HepG2 (cell line): ENCODE data around the gene DDR1. TPM values are rescaled to one million over a fixed set of nuclear protein-coding genes. Genes with fewer than 3 reads are reported as not detected.

Experiments used
- ATAC-seq: fragments of 200-7000 bp; cut with Tn5 transposase; 3 replicates; pipeline ENCODE4 v1.9.1; 2020; ENCODE audit warnings: mild to moderate bottlenecking, moderate library complexity
- BruUV-seq: library from RNA; stranded (reverse); fragments of 400-500 nt; replicated peaks from 2 replicates; lab custom pipeline; 2021; lab: Mats Ljungman, UMichigan
- CTCF ChIA-PET: fragments of 300-600 bp; formaldehyde crosslinking; extraction: SDS; loops from one replicate; lab custom pipeline; 2021; ENCODE audit warnings: low total read pairs, inconsistent platforms, low intra/inter-chr PET ratio; lab: Yijun Ruan, JAX
- POLR2A ChIA-PET: fragments of 350-600 bp; sonication (Branson Sonifier 250); formaldehyde crosslinking; loops from one replicate; lab custom pipeline; 2020; ENCODE audit warnings: antibody characterized with exemption, inconsistent platforms; lab: Yijun Ruan, JAX
- DNase-seq: peaks from one replicate; pipeline ENCODE4 v3.0.0-alpha.2; 2015; ENCODE audit warnings: low spot score
- FAIRE-seq: peaks from 3 replicates; lab custom pipeline; 2011; peaks lifted over from hg19 to GRCh38; lab: Jason Lieb, UNC
- H2AFZ ChIP-seq: one replicate; pipeline ENCODE4 v1.6.1; 2011; ENCODE audit warnings: low read length, inconsistent platforms
- H3K27ac ChIP-seq: fragments of 300-600 bp; 3 replicates; pipeline ENCODE4 v1.8.0; 2011; ENCODE audit warnings: mixed run types, mild to moderate bottlenecking, mixed read lengths, low read length, inconsistent platforms; ENCODE audit not compliant: insufficient read depth; ENCODE audit errors: extremely low read length
- H3K27me3 ChIP-seq, 2 experiments: fragments of 200-600 bp in 1 of 2; 2 replicates in 1 of 2; 3 replicates in 1 of 2; pipeline versions ENCODE4 v1.6.0 to v1.8.0; 2011; ENCODE audit warnings: low read length in 2 of 2, mild to moderate bottlenecking in 2 of 2, moderate library complexity in 2 of 2, inconsistent platforms in 1 of 2; ENCODE audit not compliant: insufficient read depth in 2 of 2, control insufficient read depth in 1 of 2
- H3K36me3 ChIP-seq, 2 experiments: fragments of 200-600 bp in 1 of 2; replicated peaks in 1 of 2; 2 replicates in 1 of 2; 3 replicates in 1 of 2; pipeline versions ENCODE4 v1.5.1 to v1.8.0; 2011; ENCODE audit warnings: low read length in 2 of 2, inconsistent platforms in 1 of 2; ENCODE audit not compliant: insufficient read depth in 2 of 2, control insufficient read depth in 1 of 2
- H3K4me1 ChIP-seq: 2 replicates; pipeline ENCODE4 v1.5.1; 2012; ENCODE audit warnings: low read length, inconsistent platforms; ENCODE audit not compliant: insufficient read depth
- H3K4me2 ChIP-seq: 2 replicates; pipeline ENCODE4 v1.6.0; 2011; ENCODE audit warnings: low read depth, low read length, inconsistent platforms
- H3K4me3 ChIP-seq, 3 experiments: fragments of 200-600 bp in 1 of 3; sonication (generic), shearing (Covaris generic) in 1 of 3; replicated peaks in 1 of 3; 2 replicates each; pipeline ENCODE4 v1.5.1; 2011 to 2016; ENCODE audit warnings: low read length in 3 of 3, inconsistent platforms in 2 of 3, low read depth in 2 of 3, mild to moderate bottlenecking in 2 of 3, control low read depth in 1 of 3, mixed read lengths in 1 of 3; ENCODE audit not compliant: insufficient read depth in 1 of 3
- H3K79me2 ChIP-seq: one replicate; pipeline ENCODE4 v1.6.1; 2011; ENCODE audit warnings: low read length, inconsistent platforms; ENCODE audit not compliant: insufficient read depth
- H3K9ac ChIP-seq: 2 replicates; pipeline ENCODE4 v1.6.0; 2011; ENCODE audit warnings: mild to moderate bottlenecking, low read depth, low read length, inconsistent platforms; ENCODE audit not compliant: insufficient read depth
- H3K9me3 ChIP-seq: 2 replicates; pipeline ENCODE4 v1.5.1; 2012; ENCODE audit warnings: mild to moderate bottlenecking, low read length
- H4K20me1 ChIP-seq: 2 replicates; pipeline ENCODE4 v1.6.0; 2011; ENCODE audit warnings: inconsistent platforms, mild to moderate bottlenecking, low read length, moderate library complexity; ENCODE audit not compliant: insufficient read depth
- CCAR2 ChIP-seq: fragments of 200-400 bp; formaldehyde crosslinking; optimal IDR thresholded peaks from 2 replicates; pipeline ENCODE3; 2018; ENCODE audit warnings: low read depth, mild to moderate bottlenecking, low read length, moderate library complexity
- HNF4G ChIP-seq, 2 experiments: sonication (generic) in 1 of 2; formaldehyde crosslinking in 1 of 2; IDR thresholded peaks; 2 replicates each; pipeline versions ENCODE4 v1.4.0 to v1.6.1; 2011 to 2020; ENCODE audit warnings: borderline replicate concordance in 2 of 2, low read depth in 2 of 2, mild to moderate bottlenecking in 2 of 2, low read length in 1 of 2, missing genetic modification reagents in 1 of 2, moderate library complexity in 1 of 2
- HNRNPL ChIP-seq: fragments of 200-400 bp; formaldehyde crosslinking; IDR thresholded peaks from 2 replicates; pipeline ENCODE4 v1.6.1; 2017; ENCODE audit warnings: mild to moderate bottlenecking, low read depth, low read length
- IKZF1 ChIP-seq: fragments of 450-650 bp; IDR thresholded peaks from 2 replicates; pipeline ENCODE4 v1.7.1; 2016
- JARID2 ChIP-seq: sonication (generic); formaldehyde crosslinking; IDR thresholded peaks from 2 replicates; pipeline ENCODE4 v1.8.1; 2023; ENCODE audit warnings: missing genetic modification reagents, inconsistent platforms; ENCODE audit not compliant: insufficient replicate concordance
- KDM1A ChIP-seq: IDR thresholded peaks from 2 replicates; pipeline ENCODE4 v1.6.1; 2016; ENCODE audit warnings: missing compliant biosample characterization
- MTA1 ChIP-seq: sonication (generic); formaldehyde crosslinking; IDR thresholded peaks from 2 replicates; pipeline ENCODE4 v1.4.0; 2020; ENCODE audit warnings: missing genetic modification reagents, mild to moderate bottlenecking, borderline replicate concordance
- STAT5B ChIP-seq: sonication (generic); formaldehyde crosslinking; IDR thresholded peaks from 2 replicates; pipeline ENCODE4 v1.4.0; 2020; ENCODE audit warnings: missing genetic modification reagents
- TOPORS ChIP-seq: sonication (generic); formaldehyde crosslinking; IDR thresholded peaks from 2 replicates; pipeline ENCODE4 v1.8.0; 2023; ENCODE audit warnings: mild to moderate bottlenecking, missing genetic modification reagents
- ZBTB2 ChIP-seq: sonication (generic); formaldehyde crosslinking; IDR thresholded peaks from 2 replicates; pipeline ENCODE4 v1.8.0; 2022; ENCODE audit warnings: low read depth, missing genetic modification reagents
- ZBTB33 ChIP-seq: sonication (generic); formaldehyde crosslinking; IDR thresholded peaks from 2 replicates; pipeline ENCODE4 v1.4.0; 2020; ENCODE audit warnings: missing genetic modification reagents
- ZNF282 ChIP-seq: fragments of 450-650 bp; IDR thresholded peaks from 2 replicates; pipeline ENCODE4 v1.6.1; 2018; ENCODE audit not compliant: partially characterized antibody
- ZNF30 ChIP-seq: sonication (generic); formaldehyde crosslinking; IDR thresholded peaks from 2 replicates; pipeline ENCODE4 v1.5.0; 2020; ENCODE audit warnings: mild to moderate bottlenecking, missing genetic modification reagents
- ZNF337 ChIP-seq: sonication (generic); formaldehyde crosslinking; IDR thresholded peaks from 2 replicates; pipeline ENCODE4 v1.5.1; 2020; ENCODE audit warnings: missing genetic modification reagents, low read depth, mild to moderate bottlenecking, borderline replicate concordance
- ZNF343 ChIP-seq: sonication (generic); formaldehyde crosslinking; IDR thresholded peaks from 2 replicates; pipeline ENCODE4 v1.4.0; 2020; ENCODE audit warnings: mild to moderate bottlenecking, missing genetic modification reagents
- ZNF619 ChIP-seq: sonication (generic); formaldehyde crosslinking; IDR thresholded peaks from 2 replicates; pipeline ENCODE4 v1.4.0; 2020; ENCODE audit warnings: mild to moderate bottlenecking, missing genetic modification reagents
- ZNF878 ChIP-seq: sonication (generic); formaldehyde crosslinking; IDR thresholded peaks from 2 replicates; pipeline ENCODE4 v1.8.1; 2023; ENCODE audit warnings: mild to moderate bottlenecking, missing genetic modification reagents, moderate library complexity
- WGBS: methylation state at CpG from one replicate; pipeline ENCODE4 v1.1.6; 2017; ENCODE audit warnings: low lambda C conversion rate; 5-methylcytosine and 5-hydroxymethylcytosine counted together
- in situ Hi-C: cut with HindIII; loops from 2 replicates; pipeline ENCODE4 v1.10.0; 2017; ENCODE audit warnings: low pct_unique_long_range_greater_than_20kb; ENCODE audit not compliant: extremely low pct_ligation_motif_present
- intact Hi-C: fragments of 100-400 bp; cut with micrococcal nuclease; formaldehyde crosslinking; loops from one replicate; pipeline ENCODE4 v1.10.0; 2022; ENCODE audit not compliant: unreplicated experiment
- polyA plus RNA-seq, 8 experiments: library from polyadenylated mRNA; depleted of rRNA in 3 of 8; stranded (reverse) in 7 of 8; unstranded in 1 of 8; fragments of >200 nt; fragmentation: Illumina TruSeq in 4 of 8; extraction: Trizol in 4 of 8; gene quantifications; 2 replicates each; pipeline versions ENCODE4 v1.2.1 to v1.2.3, GENCODE V29; 2011 to 2016; ENCODE audit warnings: low read depth in 4 of 8, missing spikeins in 1 of 8, mixed read lengths in 1 of 8; ENCODE audit not compliant: insufficient read depth in 1 of 8
- total RNA-seq, 5 experiments: library from RNA; depleted of rRNA; stranded (reverse); fragments of >200 nt; fragmentation: Illumina TruSeq; extraction: Trizol; gene quantifications; 2 replicates each; pipeline ENCODE4 v1.2.3, GENCODE V29; 2016; ENCODE audit warnings: low read depth in 1 of 5

Gene DDR1
- total and polyA plus RNA-seq, 2 of the 13 experiments (the other 11 are each of a cell fraction or from before 2014, with no cell fraction given) = 16.7 to 20.2 TPM

- TF ChIP-seq HNF4G (IDR thresholded peaks at IDR 0.05; ENCODE audit: borderline replicate concordance, low read depth, low read length) (no peak), HNF4G (CRISPR knock-in tag; IDR thresholded peaks at IDR 0.05; ENCODE audit: borderline replicate concordance, low read depth) (no peak; the same call in 1 of the 2 replicates), ZNF619 (CRISPR knock-in tag) (no peak), HNRNPL (0 out of 2 replicates have a peak, but pooled peaks have one; percentile 12), ZNF337 (CRISPR knock-in tag) (no peak), TOPORS (no peak), ZNF282 (no peak)
These were observed 1.2 kb downstream of the DDR1 start (continued) for GRCh38 chr6:30885481-30885998.

- ChIA-PET POLR2A (interaction anchor here (1.1 to 5.9 kb wide), 6 partner anchors 20 to 122 kb away, joined by 3 to 45 read pairs (median 15); partner anchors contain the start of genes GTF2H4 and VARS2), CTCF (no interaction called here)
- H3K9me3 ChIP-seq = no peaks in the 10 kb centered on the region
- peak overlapping the region; percentile 65 for H3K9ac ChIP-seq
- peak overlapping the region; percentile 50 for H3K27ac ChIP-seq
- H2AFZ ChIP-seq = no peak overlapping the region
- H4K20me1 ChIP-seq = peaks cover 4% of the 10 kb centered on the region; the same call in 1 of the 2 replicates
- FAIRE-seq (peak; percentile 92), DNase-seq (peak; percentile 95), ATAC-seq (peak; percentile 74)
- H3K79me2 ChIP-seq = peaks cover 19% of the 10 kb centered on the region
- H3K4me3 ChIP-seq = peak overlapping the region; percentile 80 to 91 (median 82)
- in situ Hi-C loops (no loop called here), intact Hi-C loops (loop anchor here (1.0 kb wide), 1 partner anchor 21 kb away; no protein-coding TSS in a partner anchor)
- WGBS = 18% methylated on average over 15 of the region's 18 CpGs
- peaks cover 6 to 14% of the 10 kb centered on the region in 2 experiments for H3K27me3 ChIP-seq
- H3K4me2 ChIP-seq = peak overlapping the region; percentile 90
- BruUV-seq = TSS peak; percentile 34
- peaks cover 49% of the 10 kb centered on the region for H3K4me1 ChIP-seq
- H3K36me3 ChIP-seq = peaks cover 12 to 27% of the 10 kb centered on the region in 2 experiments
- no peak for TF ChIP-seq IKZF1
- peak; percentile 78; the same call in 1 of the 2 replicates for TF ChIP-seq ZNF343
- TF ChIP-seq ZBTB2 (CRISPR knock-in tag) = no peak
- no peak for TF ChIP-seq ZBTB33 (CRISPR knock-in tag)
- TF ChIP-seq CCAR2 = peak; percentile 44
- no peak for TF ChIP-seq STAT5B
- TF ChIP-seq KDM1A (CRISPR knock-in tag) = no peak
- TF ChIP-seq ZNF878 = no peak
- 0 out of 2 replicates have a peak, but pooled peaks have one; percentile 61 for TF ChIP-seq MTA1 (CRISPR knock-in tag)
- no peak for TF ChIP-seq JARID2 (CRISPR knock-in tag)
- no peak for TF ChIP-seq ZNF30
These were observed 1.9 kb downstream of the DDR1 start for GRCh38 chr6:30885999-30886896.
